ENCODE measurements around the gene WASF3.

Gene WASF3, protein sequence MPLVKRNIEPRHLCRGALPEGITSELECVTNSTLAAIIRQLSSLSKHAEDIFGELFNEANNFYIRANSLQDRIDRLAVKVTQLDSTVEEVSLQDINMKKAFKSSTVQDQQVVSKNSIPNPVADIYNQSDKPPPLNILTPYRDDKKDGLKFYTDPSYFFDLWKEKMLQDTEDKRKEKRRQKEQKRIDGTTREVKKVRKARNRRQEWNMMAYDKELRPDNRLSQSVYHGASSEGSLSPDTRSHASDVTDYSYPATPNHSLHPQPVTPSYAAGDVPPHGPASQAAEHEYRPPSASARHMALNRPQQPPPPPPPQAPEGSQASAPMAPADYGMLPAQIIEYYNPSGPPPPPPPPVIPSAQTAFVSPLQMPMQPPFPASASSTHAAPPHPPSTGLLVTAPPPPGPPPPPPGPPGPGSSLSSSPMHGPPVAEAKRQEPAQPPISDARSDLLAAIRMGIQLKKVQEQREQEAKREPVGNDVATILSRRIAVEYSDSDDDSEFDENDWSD

DNA sequence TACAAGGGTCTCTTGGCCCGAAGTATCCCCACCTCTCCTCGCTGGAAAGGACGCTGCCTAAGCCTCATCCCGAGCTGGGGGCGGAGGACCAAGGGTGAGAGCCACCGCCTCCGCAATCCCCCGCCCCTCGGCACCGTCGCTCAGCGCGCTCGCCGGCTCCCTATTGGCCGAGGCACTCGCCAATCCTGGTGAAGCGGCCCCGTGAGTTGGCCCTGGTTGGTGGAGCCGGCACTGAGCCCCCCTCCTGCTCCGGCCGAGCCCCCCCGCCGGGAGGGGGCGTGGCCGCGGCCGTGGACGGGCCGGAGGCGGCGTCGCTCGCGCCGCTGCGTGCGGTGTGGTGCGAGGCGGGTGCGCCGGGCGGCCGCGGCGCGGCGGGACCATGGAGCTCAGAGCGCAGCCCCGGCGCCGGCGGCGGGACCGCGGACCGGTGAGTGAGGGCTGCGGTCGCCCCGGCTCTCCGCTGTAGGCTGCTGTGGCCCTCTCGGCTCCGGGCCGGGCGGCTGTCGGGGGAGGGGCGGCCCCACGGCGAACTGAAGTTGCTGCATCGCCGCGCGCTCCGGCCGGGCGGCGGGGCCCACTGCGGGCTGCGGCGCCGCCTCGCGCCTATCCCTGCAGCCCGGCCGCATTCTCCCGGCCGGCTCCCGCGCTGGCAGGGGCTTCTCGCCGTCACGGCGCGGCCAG lies at the start of gene WASF3:
Gene WASF3, plus strand, starts transcription at position 291 of the 681 bp plus-strand sequence. CDS start 84,588 bp downstream, outside the sequence.
- DNase-seq, result peak; percentile 8

- DNase-seq, result no peak
Measured at GRCh38 chr13:26508885-26509284, 48.6 kb upstream of the WASF3 start.

DNA sequence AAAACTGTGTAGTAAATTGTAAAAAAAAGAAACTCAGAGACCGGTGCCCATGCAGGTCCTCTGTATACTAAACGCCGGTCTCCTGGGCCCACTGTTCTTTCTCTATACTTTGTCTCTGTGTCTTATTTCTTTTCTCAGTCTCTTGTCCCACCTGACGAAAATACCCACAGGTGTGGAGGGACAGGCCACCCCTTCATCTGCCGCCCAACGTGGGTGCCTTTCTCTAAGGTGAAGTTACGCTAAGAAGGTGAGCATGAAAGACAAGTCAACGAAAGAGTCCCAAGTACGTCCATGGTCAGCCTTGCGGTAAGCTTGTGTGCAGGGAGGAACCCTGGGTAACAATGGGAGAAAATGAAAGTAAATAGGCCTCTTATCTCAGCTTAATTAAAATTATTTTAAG lies 48.0 kb upstream of the WASF3 start:
- DNase-seq, result no peak

DNA sequence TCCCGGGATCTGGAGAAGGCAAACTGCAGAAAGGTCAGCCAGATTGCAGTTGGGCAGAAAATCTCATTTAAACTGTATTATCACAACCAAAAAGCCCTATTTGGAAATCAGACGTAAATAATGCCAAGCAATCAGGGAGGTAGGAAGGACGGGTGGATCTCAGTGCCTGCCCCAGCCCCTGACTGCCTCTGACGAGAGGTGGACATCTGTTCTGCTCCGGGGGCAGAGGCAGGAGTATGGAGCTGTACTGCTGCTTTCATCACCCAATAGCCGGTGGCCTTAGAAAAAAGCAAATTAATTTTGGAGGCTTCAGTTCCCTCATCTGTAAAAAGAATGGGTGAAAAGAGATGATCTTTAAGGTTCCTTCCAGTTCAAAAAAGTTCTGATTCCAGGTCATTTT lies 43.6 kb upstream of the WASF3 start:
- no peak for DNase-seq

DNA sequence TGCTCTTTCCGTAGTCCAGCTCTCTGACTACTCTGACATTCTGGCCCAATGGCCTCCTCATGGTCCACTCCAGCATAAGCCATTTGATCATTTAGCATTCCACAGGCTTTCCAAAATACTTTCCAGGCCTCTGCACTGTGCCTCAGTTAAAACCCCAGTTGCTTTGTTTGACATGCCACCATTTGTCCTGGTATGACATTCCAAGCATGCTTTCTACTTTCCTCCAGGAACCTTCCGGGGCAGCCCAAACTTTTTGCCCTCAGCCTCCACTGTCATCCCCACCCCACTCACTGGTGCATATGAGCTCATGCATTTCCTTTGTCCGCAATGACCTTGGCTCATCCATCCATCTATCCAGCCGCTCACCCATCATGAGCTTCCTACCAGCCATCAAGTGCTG lies 41.8 kb upstream of the WASF3 start:
- no peak for DNase-seq

DNA sequence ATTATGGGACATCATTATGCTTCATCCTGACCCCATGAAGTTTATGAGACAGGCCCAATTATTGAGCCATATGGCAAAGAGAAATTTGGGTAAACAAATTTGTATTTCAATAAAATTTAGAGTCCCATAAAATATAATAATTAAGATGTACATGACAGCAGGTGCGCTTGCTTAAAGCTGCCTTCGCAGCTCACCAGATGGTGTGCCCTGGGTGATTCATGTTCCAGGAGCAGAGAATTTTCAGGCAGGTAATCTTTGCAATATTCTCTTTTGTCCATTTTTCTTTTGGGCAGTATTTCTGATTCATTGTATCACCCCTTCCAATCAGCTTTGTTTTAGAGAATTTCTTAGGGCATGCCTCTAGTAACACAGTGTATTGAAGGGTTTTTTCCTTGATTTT lies 39.5 kb upstream of the WASF3 start:
- DNase-seq, result no peak

GRCh38 chr13:26518451-26518959 lies 39.0 kb upstream of the WASF3 start:
- DNase-seq, result no peak

DNA sequence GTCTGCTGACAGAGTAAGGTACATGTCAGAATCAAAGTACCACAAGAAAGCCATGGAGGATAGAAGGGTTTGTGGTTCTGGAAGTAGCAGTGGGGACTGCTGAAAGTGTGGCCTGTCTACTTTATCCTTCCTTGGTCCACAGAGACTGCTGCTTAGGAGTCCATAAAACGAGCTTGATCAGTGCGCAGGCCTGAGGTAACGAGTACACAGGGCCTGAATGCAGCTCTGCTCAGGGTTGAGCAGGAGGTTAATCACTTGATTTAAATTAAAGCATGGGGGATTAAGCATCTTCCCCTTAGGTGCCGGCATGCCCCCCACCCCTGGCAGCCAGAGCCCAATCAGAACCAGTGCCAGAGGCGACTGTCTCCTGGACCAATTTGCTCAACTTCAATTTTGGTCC lies 34.9 kb upstream of the WASF3 start:
- no peak for DNase-seq

GRCh38 chr13:26523007-26523406 lies 34.5 kb upstream of the WASF3 start:
- DNase-seq, result no peak

DNA sequence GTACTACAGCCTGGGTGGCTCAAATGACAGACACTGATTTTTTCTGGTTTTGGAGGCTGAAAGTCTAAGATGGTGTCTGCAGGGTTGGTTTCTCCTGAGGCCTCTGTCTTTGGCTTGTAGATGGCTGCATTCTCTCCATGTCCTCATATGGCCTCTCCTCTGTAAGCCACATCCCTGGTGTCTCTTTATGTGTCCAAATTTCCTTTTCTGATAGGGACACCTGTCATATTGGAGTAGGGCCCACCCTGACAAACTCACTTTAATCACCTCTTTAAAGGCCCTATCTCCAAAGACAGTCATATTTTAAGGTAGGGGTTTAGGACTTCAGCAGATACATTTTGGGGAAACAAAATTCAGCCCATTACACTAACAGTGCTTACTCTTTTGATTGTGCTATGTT lies 32.0 kb upstream of the WASF3 start:
- no peak for DNase-seq

- no peak for DNase-seq
Measured at GRCh38 chr13:26526702-26527216, 30.7 kb upstream of the WASF3 start.

- DNase-seq, result no peak
Measured at GRCh38 chr13:26528527-26528926, 29.0 kb upstream of the WASF3 start.

GRCh38 chr13:26529441-26529840 lies 28.0 kb upstream of the WASF3 start:
- peak; percentile 45 for DNase-seq

DNA sequence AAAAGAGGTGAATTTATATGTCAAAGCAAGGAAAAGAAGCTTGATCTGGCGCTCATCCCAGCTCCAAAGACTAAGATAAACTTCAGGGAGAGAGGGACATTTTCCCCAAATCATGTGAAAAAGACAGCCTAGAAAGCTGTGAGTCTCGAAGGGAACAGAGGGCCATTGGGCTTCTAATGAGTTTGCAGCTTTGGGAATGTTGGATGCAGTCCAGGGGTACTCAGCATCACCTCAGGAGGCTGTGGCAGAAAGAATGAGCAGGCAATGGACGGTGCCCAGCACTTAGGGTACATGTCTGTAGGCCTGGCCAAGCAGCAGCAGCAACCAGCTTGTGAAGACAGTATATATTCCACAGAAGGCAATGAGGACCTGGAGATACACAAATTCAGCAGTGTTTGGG lies 25.7 kb upstream of the WASF3 start:
- no peak for DNase-seq

- DNase-seq, result no peak
Measured at GRCh38 chr13:26534036-26534726, 23.3 kb upstream of the WASF3 start.

GRCh38 chr13:26538363-26539317 lies 18.8 kb upstream of the WASF3 start:
- no peak for DNase-seq

- DNase-seq, result no peak
Measured at GRCh38 chr13:26539738-26540292, 17.7 kb upstream of the WASF3 start.

- no peak for DNase-seq
Measured at GRCh38 chr13:26540334-26540733, 17.1 kb upstream of the WASF3 start.

DNA sequence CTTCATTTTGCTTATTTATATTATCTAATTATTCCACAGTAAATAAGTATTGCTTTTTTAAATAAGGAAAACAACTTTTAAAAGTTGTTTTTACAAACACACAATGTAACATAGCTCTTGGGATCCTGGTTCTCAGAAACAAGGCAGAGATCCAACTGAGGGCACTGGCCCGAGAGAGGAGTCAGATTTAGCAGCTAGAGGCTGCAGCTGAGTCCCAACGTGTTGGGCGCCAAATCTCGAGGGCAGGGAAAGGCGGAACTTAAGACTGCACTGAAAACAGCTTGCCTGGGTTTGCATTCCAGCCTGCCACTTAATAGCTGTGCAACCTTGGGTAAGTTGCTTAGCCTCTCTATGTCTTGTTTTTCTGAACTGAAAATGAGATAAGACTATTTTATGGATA lies 16.4 kb upstream of the WASF3 start:
- DNase-seq, result no peak

DNA sequence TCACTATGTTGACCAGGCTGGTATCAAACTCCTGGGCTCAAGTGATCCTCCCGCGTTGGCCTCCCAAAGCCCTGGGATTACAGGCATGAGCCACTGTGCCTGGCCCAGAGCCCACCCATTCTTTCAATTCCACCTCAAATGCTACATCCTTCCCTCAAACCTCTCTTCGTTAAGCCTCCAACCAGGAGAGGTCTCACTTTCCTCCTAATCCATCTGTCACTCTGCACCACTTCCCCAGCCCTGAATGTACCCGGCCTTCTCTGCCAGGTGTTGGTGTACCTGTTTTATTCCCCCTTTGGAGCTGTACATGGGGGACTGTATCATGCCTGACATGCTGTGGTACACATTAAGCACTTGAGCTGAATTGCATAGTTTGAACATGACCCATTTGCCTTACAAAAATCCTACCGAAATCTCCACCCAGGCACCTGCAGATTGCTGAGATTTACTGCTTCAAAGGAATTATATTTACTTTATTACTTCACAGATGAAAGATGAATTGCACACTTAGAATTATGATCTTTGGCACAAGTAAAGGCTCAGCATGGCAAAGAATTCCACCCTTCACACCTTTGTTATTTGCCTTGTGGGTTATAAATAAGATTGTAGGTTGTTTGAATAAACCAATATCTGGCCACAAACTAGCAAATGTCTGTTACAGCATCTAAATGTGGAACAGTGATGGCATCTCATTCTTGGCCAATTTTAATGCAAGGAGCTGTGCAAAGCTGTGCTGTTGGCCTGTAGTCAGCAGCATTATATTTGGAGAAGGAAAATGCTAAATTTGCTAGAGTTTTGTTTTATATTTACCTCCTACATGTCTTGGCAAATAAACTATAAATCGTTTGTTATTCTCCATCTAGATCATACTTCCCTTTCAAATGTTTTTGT lies 15.6 kb upstream of the WASF3 start:
- no peak for DNase-seq

DNA sequence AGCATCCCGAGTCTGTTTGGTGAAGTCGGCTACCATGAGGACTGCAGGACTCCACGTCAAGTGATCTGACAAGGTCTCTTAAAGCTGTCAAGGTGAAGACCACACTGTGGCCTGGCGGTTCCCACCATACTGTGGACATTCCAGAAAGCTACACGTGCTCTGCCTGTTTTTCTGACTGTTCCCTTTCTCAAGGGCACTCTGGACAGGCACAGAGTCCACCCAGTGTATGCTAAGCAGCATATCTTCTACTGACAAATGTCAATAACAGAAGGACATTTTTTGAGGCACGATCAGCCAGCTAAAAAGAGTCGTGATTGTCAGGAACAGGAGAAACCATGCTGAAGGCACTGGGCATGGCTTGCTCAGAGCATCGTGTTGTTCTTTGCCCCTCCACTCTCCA lies 12.8 kb upstream of the WASF3 start:
- no peak for DNase-seq

Data from RPMI8226 (cell line).